ENCODE measurements around the gene TNFRSF6B. TPM values are rescaled to one million over a fixed set of nuclear protein-coding genes. Genes with fewer than 3 reads are reported as not detected.
A peak's percentile ranks its signal among the peaks of the same experiment; 100 is the strongest.

TNFRSF6B gene
- total and polyA plus RNA-seq, 2 donors (not counting 3 experiments of a cell fraction or from before 2014, with no cell fraction given): 0.69 to 11.3 TPM

DNA sequence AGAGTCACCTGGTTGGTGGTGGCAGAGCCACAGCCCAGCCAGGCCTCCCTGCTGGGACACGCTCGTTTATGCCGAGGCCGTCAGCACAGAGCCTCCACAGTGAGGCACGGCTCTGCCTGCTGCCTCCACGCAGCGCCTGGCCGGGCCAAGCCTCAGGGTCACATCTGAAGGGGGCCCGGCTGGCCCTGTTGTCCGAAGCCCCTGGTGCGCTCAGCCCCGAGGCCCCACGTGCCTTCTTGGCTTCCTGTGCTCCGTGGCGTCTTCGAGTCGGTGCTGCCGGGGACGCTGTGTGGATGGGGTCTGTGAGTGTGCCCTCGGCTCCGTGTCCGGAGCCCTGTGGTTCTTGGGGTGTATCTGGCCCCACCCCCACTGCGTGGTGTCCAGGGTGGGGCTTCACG, 10.4 kb upstream of the TNFRSF6B start:
- no peak for FAIRE-seq
- POLR2A ChIA-PET: interaction anchor here (1.6 kb wide), 1 partner anchor 21 kb away, joined by 9 read pairs; the partner anchor contains the start of genes ARFRP1 and ZGPAT

More for the DNA sequence above, 10.4 kb upstream of the TNFRSF6B start:
- H3K27me3 ChIP-seq (ENCODE audit: control insufficient read depth in 2 of 2, insufficient read depth in 2 of 2, low read length in 2 of 2): no peaks in the 10 kb centered on the region
- H3K79me2 ChIP-seq (ENCODE audit: control insufficient read depth, insufficient read depth, low read length): peaks cover 4% of the 10 kb centered on the region
- H3K4me3 ChIP-seq (replicated peaks in 1 of 3; ENCODE audit: insufficient read depth in 1 of 3, low read depth in 1 of 3, low read length in 3 of 3): no peak overlapping the region
- dilution Hi-C loops (cut with MboI; ENCODE audit: extremely low pct_ligation_motif_present, low sequenced_read_pairs): no loop called here
- no peak overlapping the region for H3K4me2 ChIP-seq (ENCODE audit: insufficient read depth, low read length)
- no peaks in the 10 kb centered on the region for H4K20me1 ChIP-seq (replicated peaks; ENCODE audit: control insufficient read depth, extremely low read depth, insufficient read depth, low read length)
- no peaks in the 10 kb centered on the region for H3K9me1 ChIP-seq (replicated peaks; ENCODE audit: control insufficient read depth, extremely low read depth, insufficient read depth, low read length)
- DNase-seq (ENCODE audit: low read depth, low spot score): no peak
- H3K4me1 ChIP-seq (ENCODE audit: control insufficient read depth, extremely low read depth, insufficient read depth, low read length): peaks cover 56% of the 10 kb centered on the region
- intact Hi-C loops (cut with micrococcal nuclease): loop anchor here (1.0 kb wide), 2 partner anchors 28 to 58 kb away; partner anchors contain the start of gene RTEL1
- H3K36me3 ChIP-seq (ENCODE audit: control insufficient read depth in 2 of 2, extremely low read depth in 1 of 2, insufficient read depth in 2 of 2, low read length in 2 of 2): no peaks in the 10 kb centered on the region
- peak overlapping the region; percentile 10 for H3K9ac ChIP-seq (replicated peaks; ENCODE audit: extremely low read depth, insufficient read depth, low read length)
- H3K27ac ChIP-seq (ENCODE audit: insufficient read depth, low read depth, low read length): peak overlapping the region; percentile 79
- no peak for TF ChIP-seq GATA2 (IDR thresholded peaks at IDR 0.05; ENCODE audit: insufficient read depth, insufficient read length, low read depth, low read length)
- TF ChIP-seq MYC (IDR thresholded peaks at IDR 0.05; ENCODE audit: low read depth, low read length): no peak
- TF ChIP-seq EZH2 (IDR thresholded peaks at IDR 0.05; ENCODE audit: borderline replicate concordance, low read depth, low read length, severe bottlenecking): no peak
- TF ChIP-seq JUN (IDR thresholded peaks at IDR 0.05; ENCODE audit: borderline replicate concordance, insufficient read depth, insufficient read length, low read depth): no peak
- no peak for TF ChIP-seq CTCF (IDR thresholded peaks at IDR 0.05; ENCODE audit: extremely low read depth in 1 of 2, insufficient read depth in 1 of 2, low read depth in 1 of 2, low read length in 2 of 2)
- TF ChIP-seq FOS (IDR thresholded peaks at IDR 0.05; ENCODE audit: borderline replicate concordance, insufficient read depth, low read length): peak; percentile 3
- TF ChIP-seq POLR2AphosphoS5 (IDR thresholded peaks at IDR 0.05; ENCODE audit: insufficient read depth, low read depth, low read length): no peak
- TF ChIP-seq, protein P1, sequence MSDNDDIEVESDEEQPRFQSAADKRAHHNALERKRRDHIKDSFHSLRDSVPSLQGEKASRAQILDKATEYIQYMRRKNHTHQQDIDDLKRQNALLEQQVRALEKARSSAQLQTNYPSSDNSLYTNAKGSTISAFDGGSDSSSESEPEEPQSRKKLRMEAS (IDR thresholded peaks at IDR 0.05; ENCODE audit: insufficient read depth, insufficient read length): no peak
- no peak for TF ChIP-seq POLR2A (IDR thresholded peaks at IDR 0.05; ENCODE audit: low read depth, low read length)
- TSS peak; percentile 35 for BruUV-seq (replicated peaks)
- H2AFZ ChIP-seq (ENCODE audit: low read depth, low read length): no peak overlapping the region
- no peaks in the 10 kb centered on the region for H3K9me3 ChIP-seq (replicated peaks; ENCODE audit: control insufficient read depth, insufficient read depth, low read length)
- CTCF ChIA-PET: interaction anchor here (1.2 to 3.2 kb wide), 5 partner anchors 10 to 148 kb away, joined by 3 to 13 read pairs (median 5); partner anchors contain the start of genes PTK6 and TNFRSF6B
